Measurements from ENCODE around the gene NT5C3A. TPM values are rescaled to one million over a fixed set of nuclear protein-coding genes. Genes with fewer than 3 reads are reported as not detected.

The NT5C3A gene
- total RNA-seq, 1 experiment from 2014 or later = 18.6 TPM

DNA sequence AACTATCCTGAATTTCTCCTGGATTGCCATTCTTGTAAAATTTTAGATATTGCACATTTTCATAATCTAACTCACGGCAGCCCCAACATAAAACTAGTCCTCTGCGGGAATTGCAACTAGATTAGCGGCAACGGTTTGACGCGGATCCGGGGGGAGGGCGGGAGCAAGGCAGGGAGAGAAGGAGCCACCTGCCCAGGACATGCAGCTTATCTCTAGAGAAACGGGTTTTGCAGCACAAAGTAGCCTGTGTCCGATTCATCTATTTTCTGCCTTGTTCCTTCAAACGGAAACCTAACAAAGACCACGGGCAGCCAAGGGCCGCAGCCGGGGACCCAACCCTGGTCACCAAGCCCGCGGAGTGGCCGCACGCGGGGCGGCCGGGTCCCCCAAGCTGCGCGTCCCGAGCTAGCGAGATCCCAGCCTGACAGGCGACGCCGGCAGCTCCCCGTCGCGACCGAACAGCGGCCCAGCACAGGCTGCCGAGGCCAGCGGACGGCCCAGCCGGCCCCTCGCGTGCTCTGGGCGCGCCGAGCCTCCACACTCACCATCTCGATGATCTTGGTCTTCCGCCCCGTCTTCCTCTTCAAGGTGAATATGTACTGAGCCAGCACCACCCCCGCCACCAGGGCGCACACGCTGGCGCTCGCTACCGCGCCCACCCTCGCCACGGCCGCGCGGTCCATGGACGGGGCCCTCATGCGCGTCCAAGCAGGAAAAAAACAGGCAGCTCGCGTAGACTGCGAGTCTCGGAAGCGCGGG lies at the start of gene NT5C3A (continued):
- TF ChIP-seq FOXP1 (CRISPR knock-in tag; IDR thresholded peaks at IDR 0.05; ENCODE audit: borderline replicate concordance) (peak; percentile 83), ELF4 (CRISPR knock-in tag; IDR thresholded peaks at IDR 0.05; ENCODE audit: low read depth) (peak; percentile 72; the same call in 1 of the 2 replicates), MYBL2 (CRISPR knock-in tag; IDR thresholded peaks at IDR 0.05) (0 out of 2 replicates have a peak, but pooled peaks have one; percentile 14)
- TF ChIP-seq, protein P1, sequence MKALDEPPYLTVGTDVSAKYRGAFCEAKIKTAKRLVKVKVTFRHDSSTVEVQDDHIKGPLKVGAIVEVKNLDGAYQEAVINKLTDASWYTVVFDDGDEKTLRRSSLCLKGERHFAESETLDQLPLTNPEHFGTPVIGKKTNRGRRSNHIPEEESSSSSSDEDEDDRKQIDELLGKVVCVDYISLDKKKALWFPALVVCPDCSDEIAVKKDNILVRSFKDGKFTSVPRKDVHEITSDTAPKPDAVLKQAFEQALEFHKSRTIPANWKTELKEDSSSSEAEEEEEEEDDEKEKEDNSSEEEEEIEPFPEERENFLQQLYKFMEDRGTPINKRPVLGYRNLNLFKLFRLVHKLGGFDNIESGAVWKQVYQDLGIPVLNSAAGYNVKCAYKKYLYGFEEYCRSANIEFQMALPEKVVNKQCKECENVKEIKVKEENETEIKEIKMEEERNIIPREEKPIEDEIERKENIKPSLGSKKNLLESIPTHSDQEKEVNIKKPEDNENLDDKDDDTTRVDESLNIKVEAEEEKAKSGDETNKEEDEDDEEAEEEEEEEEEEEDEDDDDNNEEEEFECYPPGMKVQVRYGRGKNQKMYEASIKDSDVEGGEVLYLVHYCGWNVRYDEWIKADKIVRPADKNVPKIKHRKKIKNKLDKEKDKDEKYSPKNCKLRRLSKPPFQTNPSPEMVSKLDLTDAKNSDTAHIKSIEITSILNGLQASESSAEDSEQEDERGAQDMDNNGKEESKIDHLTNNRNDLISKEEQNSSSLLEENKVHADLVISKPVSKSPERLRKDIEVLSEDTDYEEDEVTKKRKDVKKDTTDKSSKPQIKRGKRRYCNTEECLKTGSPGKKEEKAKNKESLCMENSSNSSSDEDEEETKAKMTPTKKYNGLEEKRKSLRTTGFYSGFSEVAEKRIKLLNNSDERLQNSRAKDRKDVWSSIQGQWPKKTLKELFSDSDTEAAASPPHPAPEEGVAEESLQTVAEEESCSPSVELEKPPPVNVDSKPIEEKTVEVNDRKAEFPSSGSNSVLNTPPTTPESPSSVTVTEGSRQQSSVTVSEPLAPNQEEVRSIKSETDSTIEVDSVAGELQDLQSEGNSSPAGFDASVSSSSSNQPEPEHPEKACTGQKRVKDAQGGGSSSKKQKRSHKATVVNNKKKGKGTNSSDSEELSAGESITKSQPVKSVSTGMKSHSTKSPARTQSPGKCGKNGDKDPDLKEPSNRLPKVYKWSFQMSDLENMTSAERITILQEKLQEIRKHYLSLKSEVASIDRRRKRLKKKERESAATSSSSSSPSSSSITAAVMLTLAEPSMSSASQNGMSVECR (CRISPR knock-in tag; IDR thresholded peaks at IDR 0.05; ENCODE audit: borderline replicate concordance) = peak; percentile 85; the same call in 1 of the 2 replicates

- TF ChIP-seq ZNF232 (CRISPR knock-in tag; IDR thresholded peaks at IDR 0.05) = no peak
- TF ChIP-seq NFATC4 (CRISPR knock-in tag; IDR thresholded peaks at IDR 0.05) = no peak
- TF ChIP-seq ATF3 (CRISPR knock-in tag; conservative IDR thresholded peaks at IDR 0.05) = no peak
- ATAC-seq (no peak), DNase-seq (ENCODE audit: low spot score) (no peak)
- Mint-ChIP-seq H3K9me3 (no peaks in the 10 kb centered on the region), H3K4me1 (peaks cover 17% of the 10 kb centered on the region), H3K27me3 (ENCODE audit: low read depth) (peaks cover 61% of the 10 kb centered on the region), H3K4me3 (no peak overlapping the region), H3K27ac (no peak overlapping the region), H3K36me3 (no peaks in the 10 kb centered on the region)
- ChIA-PET CTCF (no interaction called here), POLR2A (no interaction called here)
Measured at GRCh38 chr7:33111614-33112013, 49.0 kb upstream of the NT5C3A start.

- H3K9me3 Mint-ChIP-seq = no peaks in the 10 kb centered on the region
- ChIA-PET CTCF (interaction anchor here (0.6 to 3.9 kb wide), 14 partner anchors 20 to 343 kb away, joined by 3 to 27 read pairs (median 4); partner anchors contain the start of genes BBS9, FKBP9 and NT5C3A), POLR2A (no interaction called here)
- no peaks in the 10 kb centered on the region for H3K36me3 Mint-ChIP-seq
- ATAC-seq (no peak), DNase-seq (ENCODE audit: low spot score) (no peak)
- no peak overlapping the region for H3K27ac Mint-ChIP-seq
- TF ChIP-seq ZBTB21 (CRISPR knock-in tag; IDR thresholded peaks at IDR 0.05; ENCODE audit: borderline replicate concordance) (no peak), ZNF396 (CRISPR knock-in tag; IDR thresholded peaks at IDR 0.05; ENCODE audit: borderline replicate concordance) (no peak), ZNF138 (CRISPR knock-in tag; conservative IDR thresholded peaks at IDR 0.05) (no peak), ATF3 (CRISPR knock-in tag; conservative IDR thresholded peaks at IDR 0.05) (no peak)
- peak overlapping the region; percentile 69 for H3K4me3 Mint-ChIP-seq
- peaks cover 52% of the 10 kb centered on the region for H3K27me3 Mint-ChIP-seq (ENCODE audit: low read depth)
- peaks cover 17% of the 10 kb centered on the region for H3K4me1 Mint-ChIP-seq
Measured at GRCh38 chr7:33109758-33110238, 47.2 kb upstream of the NT5C3A start.

GRCh38 chr7:33109005-33109757 lies 46.6 kb upstream of the NT5C3A start, which contains the start of gene RP9:
RP9 (minus strand) TSS chr7:33109404; CDS start chr7:33109372, 32 bp downstream.
- Mint-ChIP-seq H3K4me1 (peaks cover 17% of the 10 kb centered on the region), H3K27ac (no peak within 1 kb of the TSS), H3K27me3 (ENCODE audit: low read depth) (peaks cover 46% of the 10 kb centered on the region), H3K4me3 (peak within 1 kb of the TSS; percentile 91), H3K36me3 (no peaks in the 10 kb centered on the region), H3K9me3 (no peaks in the 10 kb centered on the region)
- peak; percentile 87 for DNase-seq (ENCODE audit: low spot score)
- POLR2A ChIA-PET = no interaction called here
- peak; percentile 95 for ATAC-seq
- CTCF ChIA-PET = interaction anchor here (0.6 to 3.9 kb wide), 23 partner anchors 9 to 450 kb away, joined by 3 to 27 read pairs (median 4); partner anchors contain the start of genes BBS9, FKBP9 and NT5C3A
- 0 out of 2 replicates have a peak, but pooled peaks have one; percentile 46 for TF ChIP-seq FOXP4 (CRISPR knock-in tag; IDR thresholded peaks at IDR 0.05)
- no peak for TF ChIP-seq TCF7 (CRISPR knock-in tag; IDR thresholded peaks at IDR 0.05; ENCODE audit: low read depth)
- no peak for TF ChIP-seq ZNF263 (CRISPR knock-in tag; IDR thresholded peaks at IDR 0.05; ENCODE audit: low read depth)
- TF ChIP-seq, protein P2, sequence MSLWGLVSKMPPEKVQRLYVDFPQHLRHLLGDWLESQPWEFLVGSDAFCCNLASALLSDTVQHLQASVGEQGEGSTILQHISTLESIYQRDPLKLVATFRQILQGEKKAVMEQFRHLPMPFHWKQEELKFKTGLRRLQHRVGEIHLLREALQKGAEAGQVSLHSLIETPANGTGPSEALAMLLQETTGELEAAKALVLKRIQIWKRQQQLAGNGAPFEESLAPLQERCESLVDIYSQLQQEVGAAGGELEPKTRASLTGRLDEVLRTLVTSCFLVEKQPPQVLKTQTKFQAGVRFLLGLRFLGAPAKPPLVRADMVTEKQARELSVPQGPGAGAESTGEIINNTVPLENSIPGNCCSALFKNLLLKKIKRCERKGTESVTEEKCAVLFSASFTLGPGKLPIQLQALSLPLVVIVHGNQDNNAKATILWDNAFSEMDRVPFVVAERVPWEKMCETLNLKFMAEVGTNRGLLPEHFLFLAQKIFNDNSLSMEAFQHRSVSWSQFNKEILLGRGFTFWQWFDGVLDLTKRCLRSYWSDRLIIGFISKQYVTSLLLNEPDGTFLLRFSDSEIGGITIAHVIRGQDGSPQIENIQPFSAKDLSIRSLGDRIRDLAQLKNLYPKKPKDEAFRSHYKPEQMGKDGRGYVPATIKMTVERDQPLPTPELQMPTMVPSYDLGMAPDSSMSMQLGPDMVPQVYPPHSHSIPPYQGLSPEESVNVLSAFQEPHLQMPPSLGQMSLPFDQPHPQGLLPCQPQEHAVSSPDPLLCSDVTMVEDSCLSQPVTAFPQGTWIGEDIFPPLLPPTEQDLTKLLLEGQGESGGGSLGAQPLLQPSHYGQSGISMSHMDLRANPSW (CRISPR knock-in tag; conservative IDR thresholded peaks at IDR 0.05; ENCODE audit: low read depth) = no peak
- TF ChIP-seq HMGA2 (CRISPR knock-in tag; IDR thresholded peaks at IDR 0.05) = no peak
- peak; percentile 13; the same call in 1 of the 2 replicates for TF ChIP-seq CREM (CRISPR knock-in tag; IDR thresholded peaks at IDR 0.05)

Data from WTC11 (cell line).